Esophagus (tissue), 2 donors: Measurements from ENCODE around the gene CPEB1. TPM values are rescaled to one million over a fixed set of nuclear protein-coding genes. Genes with fewer than 3 reads are reported as not detected.
"Not testable (repeated sequence)": the region's sequence is repeated elsewhere in the genome, so short reads cannot be mapped to it uniquely, and the experiment has no call there.

Experiments used
- H3K27ac ChIP-seq, 2 donors: one replicate each; pipeline ENCODE4 v1.5.1; 2013; ENCODE audit warnings: low read depth in 2 of 2, mild to moderate bottlenecking in 2 of 2, inconsistent platforms in 1 of 2, low read length in 1 of 2, moderate library complexity in 1 of 2
- H3K27me3 ChIP-seq, 2 donors: one replicate each; pipeline ENCODE4 v1.6.1; 2013; ENCODE audit warnings: low read length in 2 of 2, control low read depth in 1 of 2, mild to moderate bottlenecking in 1 of 2; ENCODE audit not compliant: insufficient read depth in 2 of 2, control insufficient read depth in 1 of 2
- H3K36me3 ChIP-seq, 2 donors: one replicate each; pipeline ENCODE4 v1.6.1; 2013; ENCODE audit warnings: low read length in 1 of 2; ENCODE audit not compliant: control insufficient read depth in 2 of 2, insufficient read depth in 2 of 2
- H3K4me1 ChIP-seq, 2 donors: one replicate each; pipeline ENCODE4 v1.6.1; 2013; ENCODE audit warnings: low read length in 1 of 2; ENCODE audit not compliant: control insufficient read depth in 2 of 2, insufficient read depth in 2 of 2
- H3K4me3 ChIP-seq, 2 donors: one replicate each; pipeline ENCODE4 v1.5.1; 2013; ENCODE audit warnings: low read length in 2 of 2, mild to moderate bottlenecking in 2 of 2, low read depth in 1 of 2, moderate library complexity in 1 of 2
- H3K9me3 ChIP-seq, 2 donors: one replicate each; pipeline ENCODE4 v1.6.1; 2013; ENCODE audit warnings: mild to moderate bottlenecking in 2 of 2, low read depth in 1 of 2, low read length in 1 of 2, moderate library complexity in 1 of 2; ENCODE audit not compliant: control insufficient read depth in 2 of 2, insufficient read depth in 1 of 2
- WGBS, 2 donors: extraction: QIAGEN DNeasy Blood & Tissue Kit; methylation state at CpG; one replicate each; pipeline ENCODE4 v1.1.7; 2013; 5-methylcytosine and 5-hydroxymethylcytosine counted together
- polyA plus RNA-seq, 2 donors: library from polyadenylated mRNA; stranded (reverse); fragments of 200-250 nt; gene quantifications; one replicate each; pipeline ENCODE4 v1.2.3, GENCODE V29; 2013
- donor health status: healthy with polysubstance abuse.
- donor health status: Bipolar disorder and iron deficiency.

Gene CPEB1
- polyA plus RNA-seq, 2 donors = 0.41 to 0.79 TPM

DNA sequence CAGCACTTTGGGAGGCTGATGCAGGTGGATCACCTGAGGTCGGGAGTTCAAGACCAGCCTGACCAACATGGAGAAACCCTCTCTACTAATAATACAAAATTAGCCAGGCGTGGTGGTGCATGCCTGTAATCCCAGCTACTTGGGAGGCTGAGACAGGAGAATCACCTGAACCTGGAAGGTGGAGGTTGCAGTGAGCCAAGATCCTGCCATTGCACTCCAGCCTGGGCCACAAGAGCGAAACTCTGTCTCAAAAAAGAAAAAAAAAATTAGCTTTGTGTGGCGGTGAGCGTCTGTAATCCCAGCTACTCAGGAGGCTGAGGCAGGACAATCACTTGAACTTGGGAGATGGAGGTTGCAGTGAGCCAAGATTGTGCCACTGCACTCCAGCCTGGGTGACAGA, 112.0 kb downstream of the CPEB1 start:
- not testable (repeated sequence) for H3K27ac ChIP-seq, H3K9me3 ChIP-seq, H3K4me3 ChIP-seq, H3K27me3 ChIP-seq, H3K4me1 ChIP-seq
- 93 to 96% methylated on average over 5 of the region's 5 CpGs for WGBS, 2 donors
- peaks cover 21 to 23% of the 10 kb centered on the region in 2 donors for H3K36me3 ChIP-seq

DNA sequence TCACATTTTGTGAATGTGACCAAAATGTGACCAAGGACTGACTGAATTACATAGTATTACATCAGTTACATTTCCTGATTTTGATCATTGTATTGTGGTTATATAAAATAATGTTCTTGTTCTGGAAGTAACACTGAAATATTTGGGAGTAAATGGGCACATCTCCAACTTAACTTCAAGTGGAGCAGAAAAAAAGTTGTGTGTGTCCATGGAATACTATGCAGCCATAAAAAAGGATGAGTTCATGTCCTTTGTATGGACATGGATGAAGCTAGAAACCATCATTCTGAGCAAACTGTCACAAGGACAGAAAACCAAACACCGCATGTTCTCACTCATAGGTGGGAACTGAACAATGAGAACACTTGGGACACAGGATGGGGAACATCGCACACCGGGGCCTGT, 112.7 kb downstream of the CPEB1 start:
- H3K27ac ChIP-seq, H3K9me3 ChIP-seq, H3K4me1 ChIP-seq, H3K27me3 ChIP-seq, H3K4me3 ChIP-seq: not testable (repeated sequence)
- WGBS, 2 donors = 97 to 100% methylated on average over 3 of the region's 3 CpGs
- peaks cover 21 to 23% of the 10 kb centered on the region in 2 donors for H3K36me3 ChIP-seq

GRCh38 chr15:82533801-82534200, 113.4 kb downstream of the CPEB1 start:
- H3K4me3 ChIP-seq = no peak overlapping the region
- H3K27ac ChIP-seq = no peak overlapping the region
- H3K9me3 ChIP-seq = no peaks in the 10 kb centered on the region
- WGBS, 2 donors = 95 to 96% methylated on average over 3 of the region's 3 CpGs
- peaks cover 21 to 23% of the 10 kb centered on the region in 2 donors for H3K36me3 ChIP-seq
- no peaks in the 10 kb centered on the region for H3K27me3 ChIP-seq
- H3K4me1 ChIP-seq = peaks cover 0 to 7% of the 10 kb centered on the region in 2 donors

DNA sequence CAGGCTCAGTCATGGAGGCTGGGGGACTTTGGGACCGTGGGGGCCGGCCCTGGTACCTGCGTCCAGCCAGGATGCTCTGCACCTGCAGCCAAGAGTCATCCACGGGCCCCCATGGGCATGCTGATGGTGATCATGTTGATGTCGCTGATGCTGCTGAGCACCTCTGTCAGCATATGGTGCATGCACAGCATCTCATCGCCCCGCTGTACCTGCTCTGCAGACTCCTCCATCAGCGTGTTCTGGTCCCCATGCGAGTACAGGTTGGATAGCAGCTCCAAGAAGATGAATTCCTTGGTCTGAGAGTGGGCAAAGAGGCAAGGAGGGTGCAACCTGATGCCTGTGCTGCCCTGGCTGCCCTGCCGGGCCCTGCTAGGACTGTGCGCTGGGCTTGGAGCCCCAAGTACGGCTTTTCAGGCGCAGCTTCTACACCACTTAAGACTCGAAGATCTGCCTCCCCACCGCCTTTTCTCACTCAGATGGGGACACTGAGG, 114.1 kb downstream of the CPEB1 start:
- H3K36me3 ChIP-seq = peaks cover 19 to 20% of the 10 kb centered on the region in 2 donors
- 88 to 91% methylated on average over 15 of the region's 15 CpGs for WGBS, 2 donors

GRCh38 chr15:82532383-82532990, 114.7 kb downstream of the CPEB1 start:
- no peak overlapping the region for H3K4me3 ChIP-seq
- H3K4me1 ChIP-seq = peaks cover 0 to 7% of the 10 kb centered on the region in 2 donors
- no peaks in the 10 kb centered on the region for H3K9me3 ChIP-seq
- WGBS, 2 donors = 64 to 67% methylated on average over 9 of the region's 9 CpGs
- peaks cover 14 to 16% of the 10 kb centered on the region in 2 donors for H3K36me3 ChIP-seq
- no peaks in the 10 kb centered on the region for H3K27me3 ChIP-seq
- H3K27ac ChIP-seq = no peak overlapping the region

More for the DNA sequence above, 114.1 kb downstream of the CPEB1 start:
- Histone ChIP-seq H3K4me3 (no peak overlapping the region), H3K4me1 (peaks cover 0 to 7% of the 10 kb centered on the region in 2 donors), H3K27me3 (no peaks in the 10 kb centered on the region), H3K27ac (no peak overlapping the region), H3K9me3 (no peaks in the 10 kb centered on the region)

- Histone ChIP-seq H3K27ac (no peak overlapping the region), H3K4me1 (peaks cover 0 to 5% of the 10 kb centered on the region in 2 donors), H3K27me3 (no peaks in the 10 kb centered on the region), H3K36me3 (peaks cover 7 to 11% of the 10 kb centered on the region in 2 donors), H3K9me3 (no peaks in the 10 kb centered on the region), H3K4me3 (no peak overlapping the region)
- WGBS, 2 donors = 77 to 81% methylated on average over 9 to 11 of the region's 11 CpGs
These were observed 115.4 kb downstream of the CPEB1 start for GRCh38 chr15:82531496-82532382.

DNA sequence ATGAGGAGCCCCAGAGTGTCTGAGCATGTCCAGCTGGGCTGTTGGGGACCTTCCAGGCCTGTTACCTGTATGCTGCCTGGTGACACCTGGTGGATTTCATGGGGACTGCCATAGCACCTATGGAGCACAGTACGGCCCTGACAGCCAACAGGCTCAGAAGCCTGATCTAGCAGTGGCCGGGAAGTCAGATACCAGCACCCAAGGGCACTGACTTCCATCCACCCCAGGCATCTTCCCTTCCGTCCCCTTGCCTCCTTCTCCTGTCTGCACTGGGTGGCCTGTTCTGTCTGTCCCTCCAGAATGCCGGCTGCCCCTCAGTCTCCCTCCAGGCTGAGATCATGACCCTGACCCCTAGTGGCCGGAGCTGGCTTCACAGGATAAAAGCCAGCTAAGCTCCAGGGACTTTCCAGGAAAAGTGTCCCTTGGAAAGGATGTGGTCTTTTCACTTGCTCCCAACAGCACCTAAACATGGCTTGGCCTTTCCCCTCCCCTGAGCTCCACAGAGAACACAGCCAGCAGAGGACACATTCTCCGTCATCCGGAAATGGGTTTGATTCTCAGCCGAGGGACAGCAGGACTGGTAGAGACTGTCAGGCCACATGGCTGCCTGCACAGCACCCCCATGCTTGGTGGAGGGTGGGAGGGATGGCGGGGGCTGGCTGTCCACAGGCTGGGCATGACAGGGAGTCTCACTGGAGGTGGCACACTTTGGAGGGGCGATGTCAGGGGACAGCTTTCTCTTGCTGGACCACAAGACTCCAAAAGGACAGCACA, 116.4 kb downstream of the CPEB1 start:
- H3K4me3 ChIP-seq = peak overlapping the region in 1 of 2 donors; percentile 15
- H3K36me3 ChIP-seq = peaks cover 0 to 3% of the 10 kb centered on the region in 2 donors
- H3K4me1 ChIP-seq = peaks cover 0 to 5% of the 10 kb centered on the region in 2 donors
- H3K27me3 ChIP-seq = no peaks in the 10 kb centered on the region
- 15 to 20% methylated on average over 10 of the region's 10 CpGs for WGBS, 2 donors
- H3K27ac ChIP-seq = peak overlapping the region in 1 of 2 donors; percentile 40
- no peaks in the 10 kb centered on the region for H3K9me3 ChIP-seq

- peaks cover 0 to 3% of the 10 kb centered on the region in 2 donors for H3K36me3 ChIP-seq
- no peak overlapping the region for H3K4me3 ChIP-seq
- no peak overlapping the region for H3K27ac ChIP-seq
- H3K27me3 ChIP-seq = no peaks in the 10 kb centered on the region
- peaks cover 0 to 5% of the 10 kb centered on the region in 2 donors for H3K4me1 ChIP-seq
- WGBS, 2 donors = 77 to 83% methylated on average over 3 of the region's 3 CpGs
- H3K9me3 ChIP-seq = no peaks in the 10 kb centered on the region
These were observed 117.2 kb downstream of the CPEB1 start for GRCh38 chr15:82530006-82530405.

GRCh38 chr15:82513587-82513986, 133.6 kb downstream of the CPEB1 start:
- not testable (repeated sequence) for H3K27ac ChIP-seq, H3K4me3 ChIP-seq, H3K36me3 ChIP-seq, H3K9me3 ChIP-seq, H3K4me1 ChIP-seq, H3K27me3 ChIP-seq
- WGBS, 2 donors = no CpG with 5 or more reads among the region's 48 CpGs
